Fibroblast of mammary gland (primary cell): ENCODE data around the gene CACNA1G.

Experiments
- DNase-seq: peaks from one replicate; pipeline ENCODE4 v3.0.0-alpha.2; 2010; ENCODE audit warnings: low read depth
- H3K4me3 ChIP-seq: 2 replicates; pipeline ENCODE4 v1.5.1; 2011; ENCODE audit warnings: low read depth, mild to moderate bottlenecking, low read length, moderate library complexity; ENCODE audit not compliant: control insufficient read depth
- TF ChIP-seq, protein P1 (sequence below): conservative IDR thresholded peaks from 2 replicates; pipeline ENCODE4 v1.5.1; 2011; ENCODE audit warnings: low read depth, low read length, inconsistent platforms; ENCODE audit not compliant: control insufficient read depth, insufficient read depth

CACNA1G gene

DNA sequence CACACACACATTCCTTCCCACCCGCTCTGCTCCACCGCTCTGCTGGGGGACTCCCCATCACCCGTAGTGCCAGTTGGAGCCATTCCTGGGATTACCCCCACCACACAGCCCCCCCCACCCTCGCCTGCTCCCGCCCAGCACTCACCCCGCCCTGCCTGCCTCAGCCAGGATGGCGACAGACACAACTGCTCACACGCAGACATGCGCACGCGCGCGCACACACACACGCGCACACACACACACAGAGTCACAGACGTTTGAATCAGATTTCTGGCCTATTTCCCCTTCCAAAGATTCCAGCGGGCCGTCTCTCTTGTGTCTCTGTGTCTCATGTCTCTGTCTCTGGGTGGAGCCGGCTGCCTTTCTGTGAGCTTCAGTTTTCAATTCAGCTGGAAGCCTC, 4.4 kb downstream of the CACNA1G start:
- no peak overlapping the region for H3K4me3 ChIP-seq
- TF ChIP-seq, protein P1, sequence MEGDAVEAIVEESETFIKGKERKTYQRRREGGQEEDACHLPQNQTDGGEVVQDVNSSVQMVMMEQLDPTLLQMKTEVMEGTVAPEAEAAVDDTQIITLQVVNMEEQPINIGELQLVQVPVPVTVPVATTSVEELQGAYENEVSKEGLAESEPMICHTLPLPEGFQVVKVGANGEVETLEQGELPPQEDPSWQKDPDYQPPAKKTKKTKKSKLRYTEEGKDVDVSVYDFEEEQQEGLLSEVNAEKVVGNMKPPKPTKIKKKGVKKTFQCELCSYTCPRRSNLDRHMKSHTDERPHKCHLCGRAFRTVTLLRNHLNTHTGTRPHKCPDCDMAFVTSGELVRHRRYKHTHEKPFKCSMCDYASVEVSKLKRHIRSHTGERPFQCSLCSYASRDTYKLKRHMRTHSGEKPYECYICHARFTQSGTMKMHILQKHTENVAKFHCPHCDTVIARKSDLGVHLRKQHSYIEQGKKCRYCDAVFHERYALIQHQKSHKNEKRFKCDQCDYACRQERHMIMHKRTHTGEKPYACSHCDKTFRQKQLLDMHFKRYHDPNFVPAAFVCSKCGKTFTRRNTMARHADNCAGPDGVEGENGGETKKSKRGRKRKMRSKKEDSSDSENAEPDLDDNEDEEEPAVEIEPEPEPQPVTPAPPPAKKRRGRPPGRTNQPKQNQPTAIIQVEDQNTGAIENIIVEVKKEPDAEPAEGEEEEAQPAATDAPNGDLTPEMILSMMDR, result no peak
- peak; percentile 76 for DNase-seq

DNA sequence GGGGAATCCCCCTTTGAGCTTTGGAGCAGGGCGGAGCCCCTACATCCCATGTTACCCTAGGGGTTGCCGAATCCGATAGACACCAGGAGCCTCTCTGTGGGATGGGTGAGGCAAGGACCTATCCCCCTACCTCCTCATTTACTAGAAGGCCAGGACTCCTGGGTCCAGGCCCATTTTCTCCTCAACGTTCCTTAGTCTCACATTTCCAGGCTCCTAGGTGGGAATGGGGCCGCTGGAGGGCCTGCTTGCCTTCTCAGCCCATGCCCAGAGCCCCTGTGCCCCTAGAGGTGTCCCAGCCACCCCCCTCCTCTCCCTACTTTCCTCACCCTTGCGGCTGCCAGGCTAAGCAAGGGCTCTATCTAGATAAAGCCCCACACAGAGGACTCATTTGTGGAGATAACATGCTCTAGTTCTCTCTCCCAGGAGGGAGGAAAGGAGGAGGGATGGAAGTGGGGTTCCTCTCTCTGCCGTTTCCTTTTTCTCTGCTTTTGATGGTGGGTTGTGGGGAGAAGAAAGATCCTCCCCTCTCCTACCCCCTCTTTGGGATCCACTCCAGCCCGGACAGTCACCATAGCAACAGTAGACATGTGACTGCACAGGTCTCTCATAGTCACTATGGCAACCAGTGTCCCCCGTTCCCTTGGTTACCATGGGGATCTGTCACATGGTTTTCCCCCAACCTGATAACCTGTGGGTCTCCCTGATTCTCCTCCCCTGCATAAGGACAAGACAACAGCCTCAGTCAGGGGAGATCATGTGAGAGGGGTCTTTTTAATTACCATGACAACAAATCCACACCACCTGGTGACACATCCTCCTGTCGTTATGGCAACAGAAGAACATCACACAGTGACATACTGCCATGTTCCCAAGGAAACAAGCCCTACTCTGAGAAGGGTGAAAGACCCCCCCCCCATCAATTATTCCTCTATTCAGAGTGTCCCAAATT, 5.2 kb downstream of the CACNA1G start:
- TF ChIP-seq, protein P1, result no peak
- peak; percentile 31 for DNase-seq
- H3K4me3 ChIP-seq, result no peak overlapping the region

DNA sequence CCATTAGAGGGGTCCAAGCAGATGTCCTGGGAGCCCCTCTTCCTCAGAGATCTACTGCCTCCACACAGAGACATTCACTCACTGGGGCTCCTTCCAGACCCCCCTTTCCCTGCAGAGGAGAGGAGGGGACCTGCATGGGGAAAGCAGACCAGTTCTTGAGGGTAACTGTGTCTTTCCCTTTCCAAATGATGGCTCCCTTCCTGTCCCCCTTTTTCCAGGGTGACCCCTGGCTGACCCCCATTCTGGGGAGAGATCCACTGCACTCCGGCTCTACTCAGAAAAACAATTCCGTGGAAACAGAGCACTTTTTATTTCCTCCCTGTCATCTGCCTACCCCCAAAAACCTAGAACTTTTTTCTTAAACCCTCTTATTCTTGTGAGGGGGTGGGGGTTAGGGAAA, 6.4 kb downstream of the CACNA1G start:
- TF ChIP-seq, protein P1, result no peak
- DNase-seq, result no peak
- H3K4me3 ChIP-seq, result no peak overlapping the region

DNA sequence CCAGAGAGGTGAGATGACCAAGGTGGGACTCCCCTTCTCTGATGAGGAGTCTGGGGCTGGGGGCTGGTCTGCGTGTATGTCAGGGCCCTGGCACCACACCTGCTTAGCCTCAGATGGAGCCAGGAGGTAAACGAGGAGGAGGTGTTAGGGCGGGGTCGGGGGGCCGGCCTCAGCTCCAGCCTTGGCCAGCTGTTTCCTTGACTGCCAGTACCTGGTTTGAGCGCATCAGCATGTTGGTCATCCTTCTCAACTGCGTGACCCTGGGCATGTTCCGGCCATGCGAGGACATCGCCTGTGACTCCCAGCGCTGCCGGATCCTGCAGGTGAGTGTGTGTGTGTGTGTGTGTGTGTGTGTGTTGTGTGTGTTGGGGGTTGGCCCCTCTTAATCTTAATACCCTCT, 8.1 kb downstream of the CACNA1G start:
- no peak for DNase-seq
- H3K4me3 ChIP-seq, result no peak overlapping the region
- TF ChIP-seq, protein P1, result no peak

DNA sequence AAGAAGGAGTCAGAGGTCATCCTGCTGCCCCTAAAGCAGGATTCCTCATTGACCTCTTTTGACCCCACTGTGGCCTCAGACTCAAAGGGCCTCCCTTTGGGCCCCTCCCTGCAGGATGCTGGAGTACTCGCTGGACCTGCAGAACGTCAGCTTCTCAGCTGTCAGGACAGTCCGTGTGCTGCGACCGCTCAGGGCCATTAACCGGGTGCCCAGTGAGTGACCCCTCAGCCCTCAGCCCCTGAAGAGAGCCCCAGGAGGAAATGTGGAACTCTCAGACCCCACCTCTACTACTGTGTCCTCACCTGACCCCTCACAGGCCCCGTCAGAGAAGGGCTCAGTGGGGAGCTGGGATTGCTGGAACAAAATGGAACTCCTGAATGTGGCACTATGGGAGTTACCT, 9.1 kb downstream of the CACNA1G start:
- H3K4me3 ChIP-seq, result no peak overlapping the region
- TF ChIP-seq, protein P1, result no peak
- no peak for DNase-seq

DNA sequence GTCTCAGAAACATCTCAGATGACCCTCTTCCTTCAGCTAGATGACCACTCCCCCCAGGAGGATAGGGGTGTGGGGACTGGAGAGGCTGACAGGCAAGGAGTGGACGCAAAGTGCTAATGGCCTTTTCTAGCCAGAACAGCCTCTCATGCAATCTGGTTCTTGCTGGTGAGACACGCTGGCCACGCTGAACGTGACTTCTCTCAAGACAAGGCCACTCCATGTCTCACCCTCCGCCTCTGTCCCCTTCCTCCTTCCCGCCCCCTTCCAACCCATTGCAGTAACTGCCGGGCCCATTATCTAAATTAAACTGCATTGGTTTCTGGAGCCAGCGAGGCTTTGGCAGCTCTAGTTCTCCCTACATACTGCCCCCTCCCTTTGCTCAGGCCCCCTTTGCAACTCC, 9.5 kb downstream of the CACNA1G start:
- no peak overlapping the region for H3K4me3 ChIP-seq
- TF ChIP-seq, protein P1, result no peak
- DNase-seq, result no peak
